B cell (primary cell): ENCODE results near the gene MUC5AC.

Experiments used
- CTCF ChIP-seq: fragments of 200-600 bp; IDR thresholded peaks from one replicate; pipeline ENCODE4 v1.8.0; 2022; ENCODE audit warnings: antibody characterized with exemption, mild to moderate bottlenecking
- EZH2 ChIP-seq: IDR thresholded peaks from 2 replicates; pipeline ENCODE4 v1.6.1; 2012; ENCODE audit warnings: borderline replicate concordance, low read depth, mild to moderate bottlenecking, moderate library complexity, low read length; ENCODE audit not compliant: insufficient read depth, poor library complexity, severe bottlenecking

GRCh38 chr11:1202154-1202775 lies 44.5 kb downstream of the MUC5AC start:
- TF ChIP-seq EZH2 (no peak), CTCF (no peak)
